HepG2 (cell line): ENCODE measurements around the gene UBB. TPM values are rescaled to one million over a fixed set of nuclear protein-coding genes. Genes with fewer than 3 reads are reported as not detected.

Experiments used
- ATF2 ChIP-seq: sonication (generic); formaldehyde crosslinking; IDR thresholded peaks from 2 replicates; pipeline ENCODE4 v1.4.0; 2020; ENCODE audit warnings: missing genetic modification reagents
- DZIP1 ChIP-seq: sonication (generic); formaldehyde crosslinking; IDR thresholded peaks from 2 replicates; pipeline ENCODE4 v1.5.0; 2020; ENCODE audit warnings: mild to moderate bottlenecking, missing genetic modification reagents
- EEA1 ChIP-seq: sonication (generic); formaldehyde crosslinking; IDR thresholded peaks from 2 replicates; pipeline ENCODE4 v1.5.1; 2020; ENCODE audit warnings: mild to moderate bottlenecking, missing genetic modification reagents, borderline replicate concordance
- EHMT2 ChIP-seq: fragments of 200-600 bp; sonication (generic); IDR thresholded peaks from 2 replicates; pipeline ENCODE4 v1.7.0; 2017; ENCODE audit warnings: antibody characterized with exemption, low read depth, low read length, borderline replicate concordance
- GPN1 ChIP-seq: sonication (generic); formaldehyde crosslinking; IDR thresholded peaks from 2 replicates; pipeline ENCODE4 v1.5.1; 2020; ENCODE audit warnings: missing genetic modification reagents, borderline replicate concordance
- GRHL1 ChIP-seq: sonication (generic); formaldehyde crosslinking; conservative IDR thresholded peaks from 2 replicates; pipeline ENCODE4 v1.8.0; 2022; ENCODE audit warnings: missing genetic modification reagents
- HNRNPLL ChIP-seq: fragments of 200-400 bp; formaldehyde crosslinking; IDR thresholded peaks from 2 replicates; pipeline ENCODE4 v1.6.1; 2017; ENCODE audit warnings: mild to moderate bottlenecking, low read depth, low read length; ENCODE audit not compliant: poor library complexity, severe bottlenecking
- IKZF4 ChIP-seq: sonication (generic); formaldehyde crosslinking; IDR thresholded peaks from 2 replicates; pipeline ENCODE4 v1.5.1; 2020; ENCODE audit warnings: borderline replicate concordance, mild to moderate bottlenecking, low read depth, missing genetic modification reagents; ENCODE audit errors: not compliant biosample characterization
- IRF2 ChIP-seq: IDR thresholded peaks from 2 replicates; pipeline ENCODE4 v1.6.1; 2018; ENCODE audit warnings: missing genetic modification reagents, missing compliant biosample characterization
- MED1 ChIP-seq: sonication (generic); formaldehyde crosslinking; IDR thresholded peaks from 2 replicates; pipeline ENCODE4 v1.4.0; 2020; ENCODE audit warnings: missing genetic modification reagents
- MTA1 ChIP-seq: sonication (generic); formaldehyde crosslinking; IDR thresholded peaks from 2 replicates; pipeline ENCODE4 v1.4.0; 2020; ENCODE audit warnings: missing genetic modification reagents, mild to moderate bottlenecking, borderline replicate concordance
- NFATC3 ChIP-seq: sonication (generic); formaldehyde crosslinking; IDR thresholded peaks from 2 replicates; pipeline ENCODE4 v1.5.1; 2020; ENCODE audit warnings: mild to moderate bottlenecking, missing genetic modification reagents
- NFE2L2 ChIP-seq: fragments of 150-350 bp; IDR thresholded peaks from 2 replicates; pipeline ENCODE4 v1.6.1; 2014; ENCODE audit warnings: low read length
- POLR2A ChIP-seq, 2 experiments: IDR thresholded peaks; 2 replicates each; pipeline ENCODE4 v1.6.1; 2011; ENCODE audit warnings: low read depth in 2 of 2, low read length in 2 of 2, mild to moderate bottlenecking in 1 of 2, moderate library complexity in 1 of 2; ENCODE audit not compliant: insufficient read depth in 1 of 2
- RFX3 ChIP-seq: IDR thresholded peaks from 2 replicates; pipeline ENCODE4 v1.6.1; 2016; ENCODE audit warnings: missing biosample characterization, missing genetic modification reagents
- RNF2 ChIP-seq: fragments of 450-650 bp; conservative IDR thresholded peaks from 2 replicates; pipeline ENCODE4 v1.6.1; 2016; ENCODE audit warnings: low read depth
- SOX6 ChIP-seq, 2 experiments: fragments of 450-650 bp in 1 of 2; sonication (generic) in 1 of 2; formaldehyde crosslinking in 1 of 2; IDR thresholded peaks; 2 replicates each; pipeline versions ENCODE4 v1.4.0 to v1.6.1; 2017 to 2020; ENCODE audit warnings: antibody characterized with exemption in 1 of 2, mild to moderate bottlenecking in 1 of 2, missing genetic modification reagents in 1 of 2
- SP5 ChIP-seq: IDR thresholded peaks from 2 replicates; pipeline ENCODE4 v1.6.1; 2016; ENCODE audit warnings: low read depth, borderline replicate concordance
- SRSF4 ChIP-seq: fragments of 200-400 bp; formaldehyde crosslinking; IDR thresholded peaks from one replicate; pipeline ENCODE4 v1.6.1; 2018; ENCODE audit warnings: mild to moderate bottlenecking, low read depth, low read length, moderate library complexity; ENCODE audit not compliant: poor library complexity, severe bottlenecking
- SSRP1 ChIP-seq: IDR thresholded peaks from 2 replicates; pipeline ENCODE4 v1.6.1; 2016; ENCODE audit warnings: control low read depth
- TCF7L2 ChIP-seq: IDR thresholded peaks from 2 replicates; pipeline ENCODE4 v1.6.1; 2011; ENCODE audit warnings: mild to moderate bottlenecking, low read depth, low read length, moderate library complexity
- TGIF2 ChIP-seq: IDR thresholded peaks from 2 replicates; pipeline ENCODE4 v1.6.1; 2016; ENCODE audit warnings: control low read depth, missing compliant biosample characterization
- ZNF224 ChIP-seq: sonication (generic); formaldehyde crosslinking; IDR thresholded peaks from 2 replicates; pipeline ENCODE4 v1.5.0; 2020; ENCODE audit warnings: mild to moderate bottlenecking, missing genetic modification reagents
- ZNF547 ChIP-seq: sonication (generic); formaldehyde crosslinking; IDR thresholded peaks from 2 replicates; pipeline ENCODE4 v1.5.1; 2020; ENCODE audit warnings: mild to moderate bottlenecking, missing genetic modification reagents
- ZSCAN9 ChIP-seq: IDR thresholded peaks from 2 replicates; pipeline ENCODE4 v1.6.1; 2016; ENCODE audit warnings: borderline replicate concordance
- polyA plus RNA-seq, 8 experiments: library from polyadenylated mRNA; depleted of rRNA in 3 of 8; stranded (reverse) in 7 of 8; unstranded in 1 of 8; fragments of >200 nt; fragmentation: Illumina TruSeq in 4 of 8; extraction: Trizol in 4 of 8; gene quantifications; 2 replicates each; pipeline versions ENCODE4 v1.2.1 to v1.2.3, GENCODE V29; 2011 to 2016; ENCODE audit warnings: low read depth in 4 of 8, missing spikeins in 1 of 8, mixed read lengths in 1 of 8; ENCODE audit not compliant: insufficient read depth in 1 of 8
- total RNA-seq, 5 experiments: library from RNA; depleted of rRNA; stranded (reverse); fragments of >200 nt; fragmentation: Illumina TruSeq; extraction: Trizol; gene quantifications; 2 replicates each; pipeline ENCODE4 v1.2.3, GENCODE V29; 2016; ENCODE audit warnings: low read depth in 1 of 5

The UBB gene
- total and polyA plus RNA-seq, 2 of the 13 experiments (the other 11 are each of a cell fraction or from before 2014, with no cell fraction given) = 1,130 to 2,066 TPM

GRCh38 chr17:16415031-16415924 lies 34.4 kb downstream of the UBB start, which contains the start of gene TRPV2 (continued):
- TF ChIP-seq GPN1 (no peak), IRF2 (CRISPR knock-in tag) (0 out of 2 replicates have a peak, but pooled peaks have one; percentile 24), SRSF4 (no peak), RFX3 (CRISPR knock-in tag) (no peak), EEA1 (CRISPR knock-in tag) (no peak), ZSCAN9 (no peak), EHMT2 (no peak), GRHL1 (CRISPR knock-in tag) (no peak), MTA1 (CRISPR knock-in tag) (0 out of 2 replicates have a peak, but pooled peaks have one; percentile 15), DZIP1 (CRISPR knock-in tag) (no peak), SP5 (CRISPR knock-in tag) (no peak), MED1 (CRISPR knock-in tag) (no peak), ZNF224 (no peak), ATF2 (CRISPR knock-in tag) (no peak), TGIF2 (CRISPR knock-in tag) (peak; percentile 67; the same call in 1 of the 2 replicates), NFE2L2 (no peak), POLR2A (IDR thresholded peaks at IDR 0.05; ENCODE audit: insufficient read depth in 1 of 2, low read depth in 2 of 2, low read length in 2 of 2) (0 out of 4 replicates have a peak, but pooled peaks of 1 of the 2 experiments have one; percentile 35), SSRP1 (CRISPR knock-in tag) (no peak), TCF7L2 (no peak), RNF2 (no peak), HNRNPLL (no peak), SOX6 (IDR thresholded peaks at IDR 0.05) (no peak), SOX6 (CRISPR knock-in tag; IDR thresholded peaks at IDR 0.05) (no peak), IKZF4 (no peak), NFATC3 (CRISPR knock-in tag) (no peak), ZNF547 (peak; percentile 39; the same call in 1 of the 2 replicates)
